ENCODE data around the gene PER2. TPM values are rescaled to one million over a fixed set of nuclear protein-coding genes. Genes with fewer than 3 reads are reported as not detected.

PER2 gene
- total and polyA plus RNA-seq, 10 of the 15 experiments (the other 5 are each of a cell fraction or from before 2014, with no cell fraction given) = 1.5 to 15.1 (median 4.6) TPM

- no peak overlapping the region for H2AFZ ChIP-seq (ENCODE audit: control insufficient read depth, low read depth, low read length)
- H3K9me3 ChIP-seq (replicated peaks; ENCODE audit: control insufficient read depth, insufficient read depth, low read length) = no peaks in the 10 kb centered on the region
- H3K4me2 ChIP-seq (ENCODE audit: control insufficient read depth, insufficient read depth) = peak overlapping the region; percentile 88
- SMC1A ChIA-PET (ENCODE audit: uncharacterized antibody, unreplicated experiment) = interaction anchor here (1.0 kb wide), 1 partner anchor 52 kb away, joined by 3 read pairs; no protein-coding TSS in a partner anchor
- POLR2A ChIA-PET = interaction anchor here (1.7 kb wide), 1 partner anchor 85 kb away, joined by 5 read pairs; no protein-coding TSS in a partner anchor
- H4K20me1 ChIP-seq (ENCODE audit: control insufficient read depth, insufficient read depth) = no peaks in the 10 kb centered on the region; the same call in 1 of the 2 replicates
- BruUV-seq (replicated peaks) = no TSS peak
- RAD21 ChIA-PET (ENCODE audit: unreplicated experiment) = no interaction called here
- TF ChIP-seq PKNOX1 (IDR thresholded peaks at IDR 0.05) (no peak), BMI1 (IDR thresholded peaks at IDR 0.05; ENCODE audit: borderline replicate concordance) (no peak), ZNF592 (IDR thresholded peaks at IDR 0.05) (no peak), FOXM1 (IDR thresholded peaks at IDR 0.05; ENCODE audit: low read depth, low read length) (no peak), MXI1 (IDR thresholded peaks at IDR 0.05; ENCODE audit: low read depth, low read length) (no peak), NFIC (IDR thresholded peaks at IDR 0.05; ENCODE audit: low read depth, low read length) (no peak), SPI1 (IDR thresholded peaks at IDR 0.05; ENCODE audit: borderline replicate concordance, insufficient read depth, low read depth, low read length) (no peak), BRCA1 (IDR thresholded peaks at IDR 0.05; ENCODE audit: low read depth, low read length) (no peak), RELA (IDR thresholded peaks at IDR 0.05; ENCODE audit: borderline replicate concordance, partially characterized antibody) (no peak), MAX (IDR thresholded peaks at IDR 0.05; ENCODE audit: low read depth, low read length) (no peak), E4F1 (IDR thresholded peaks at IDR 0.05; ENCODE audit: borderline replicate concordance, partially characterized antibody) (no peak), NFXL1 (IDR thresholded peaks at IDR 0.05; ENCODE audit: borderline replicate concordance) (no peak)
- no peak overlapping the region for H3K9ac ChIP-seq (ENCODE audit: control insufficient read depth, insufficient read depth, low read length)
- ATAC-seq (no peak), FAIRE-seq (no peak), DNase-seq (ENCODE audit: low read depth, low spot score) (no peak)
- no peaks in the 10 kb centered on the region for H3K27me3 ChIP-seq (replicated peaks in 1 of 2; ENCODE audit: control insufficient read depth in 2 of 2, insufficient read depth in 2 of 2, low read length in 1 of 2)
- peaks cover 39% of the 10 kb centered on the region for H3K79me2 ChIP-seq (ENCODE audit: control insufficient read depth, insufficient read depth, low read length)
- CTCF ChIA-PET = interaction anchor here (5.0 kb wide), 1 partner anchor 22 kb away, joined by 27 read pairs; no protein-coding TSS in a partner anchor
- no peaks in the 10 kb centered on the region; a peak in 1 of 4 replicates for H3K36me3 ChIP-seq (ENCODE audit: control insufficient read depth in 2 of 2, insufficient read depth in 2 of 2, low read length in 1 of 2)
- H3K4me1 ChIP-seq (ENCODE audit: control insufficient read depth, insufficient read depth, low read length) = peaks cover 15% of the 10 kb centered on the region
- no peak overlapping the region for H3K27ac ChIP-seq (ENCODE audit: control insufficient read depth, insufficient read depth)
- in situ Hi-C loops (cut with MboI) (no loop called here), intact Hi-C loops (cut with micrococcal nuclease; ENCODE audit: unreplicated experiment) (no loop called here)
- no peak overlapping the region for H3K4me3 ChIP-seq
- 88% methylated on average over 7 of the region's 7 CpGs for WGBS (ENCODE audit: insufficient coverage, insufficient replicate concordance, low lambda C conversion rate, missing lambda C conversion rate)
These were observed 2.3 kb downstream of the PER2 start for GRCh38 chr2:238286095-238286494.

Data from GM12878 (cell line).